Neutrophil (primary cell): ENCODE results near the gene GALNT10.

ENCODE experiments used
- H3K27ac ChIP-seq: fragments of 200-600 bp; sonication (generic); 2 replicates; pipeline ENCODE4 v1.5.1; 2016; ENCODE audit warnings: mild to moderate bottlenecking, moderate library complexity
- H3K27me3 ChIP-seq: fragments of 200-600 bp; sonication (generic); 2 replicates; pipeline ENCODE4 v1.6.0; 2016; ENCODE audit warnings: mild to moderate bottlenecking
- H3K36me3 ChIP-seq: fragments of 200-600 bp; sonication (generic); 2 replicates; pipeline ENCODE4 v1.5.1; 2017
- H3K4me1 ChIP-seq, 2 experiments: fragments of 200-600 bp in 1 of 2; sonication (generic) in 1 of 2; 1 replicate in 1 of 2; 2 replicates in 1 of 2; pipeline versions ENCODE4 v1.5.1 to v1.6.1; 2013 to 2016; ENCODE audit warnings: low read depth in 1 of 2, low read length in 1 of 2, mild to moderate bottlenecking in 1 of 2, moderate library complexity in 1 of 2; ENCODE audit not compliant: control insufficient read depth in 1 of 2, insufficient read depth in 1 of 2
- H3K4me3 ChIP-seq, 2 experiments: fragments of 200-600 bp in 1 of 2; sonication (generic) in 1 of 2; 1 replicate in 1 of 2; 2 replicates in 1 of 2; pipeline ENCODE4 v1.5.1; 2013 to 2016; ENCODE audit warnings: low read depth in 1 of 2, low read length in 1 of 2, mild to moderate bottlenecking in 1 of 2, moderate library complexity in 1 of 2
- H3K9me3 ChIP-seq: fragments of 200-600 bp; sonication (generic); 2 replicates; pipeline ENCODE4 v1.5.1; 2016
- CTCF ChIP-seq: fragments of 200-600 bp; sonication (generic); IDR thresholded peaks from 2 replicates; pipeline ENCODE4 v1.5.1; 2016; ENCODE audit warnings: antibody characterized with exemption

Gene GALNT10

GRCh38 chr5:154364771-154365170 lies 174.2 kb downstream of the GALNT10 start:
- no peak for TF ChIP-seq CTCF
- Histone ChIP-seq H3K9me3 (no peaks in the 10 kb centered on the region), H3K4me1 (no peaks in the 10 kb centered on the region), H3K27me3 (no peaks in the 10 kb centered on the region), H3K27ac (no peak overlapping the region), H3K36me3 (peaks cover 8% of the 10 kb centered on the region), H3K4me3 (no peak overlapping the region)

- no peak overlapping the region for H3K27ac ChIP-seq
- H3K27me3 ChIP-seq: no peaks in the 10 kb centered on the region
- peaks cover 12% of the 10 kb centered on the region for H3K36me3 ChIP-seq
- no peaks in the 10 kb centered on the region for H3K4me1 ChIP-seq
- no peak overlapping the region for H3K4me3 ChIP-seq
- TF ChIP-seq CTCF: no peak
- no peaks in the 10 kb centered on the region for H3K9me3 ChIP-seq
Measured at GRCh38 chr5:154365823-154366222, 175.3 kb downstream of the GALNT10 start.

GRCh38 chr5:154366353-154366752 lies 175.8 kb downstream of the GALNT10 start:
- Histone ChIP-seq H3K36me3 (peaks cover 16% of the 10 kb centered on the region), H3K4me1 (no peaks in the 10 kb centered on the region), H3K27me3 (no peaks in the 10 kb centered on the region), H3K27ac (no peak overlapping the region), H3K4me3 (no peak overlapping the region), H3K9me3 (no peaks in the 10 kb centered on the region)
- no peak for TF ChIP-seq CTCF

GRCh38 chr5:154367101-154367500 lies 176.6 kb downstream of the GALNT10 start:
- Histone ChIP-seq H3K4me1 (no peaks in the 10 kb centered on the region), H3K27me3 (no peaks in the 10 kb centered on the region), H3K4me3 (no peak overlapping the region), H3K27ac (no peak overlapping the region), H3K36me3 (peaks cover 11% of the 10 kb centered on the region), H3K9me3 (no peaks in the 10 kb centered on the region)
- no peak for TF ChIP-seq CTCF

GRCh38 chr5:154368041-154368800 lies 177.7 kb downstream of the GALNT10 start:
- Histone ChIP-seq H3K36me3 (peaks cover 11% of the 10 kb centered on the region), H3K4me1 (no peaks in the 10 kb centered on the region), H3K4me3 (no peak overlapping the region), H3K27ac (no peak overlapping the region), H3K27me3 (no peaks in the 10 kb centered on the region), H3K9me3 (no peaks in the 10 kb centered on the region)
- TF ChIP-seq CTCF: no peak
